Measurements from ENCODE around the gene PMM1. TPM values are rescaled to one million over a fixed set of nuclear protein-coding genes. Genes with fewer than 3 reads are reported as not detected.
A peak's percentile ranks its signal among the peaks of the same experiment; 100 is the strongest.
"Not testable (repeated sequence)": the region's sequence is repeated elsewhere in the genome, so short reads cannot be mapped to it uniquely, and the experiment has no call there.

Gene PMM1
- total RNA-seq, 1 donor from 2014 or later = 51.3 TPM

GRCh38 chr22:41598891-41599635, 9.4 kb upstream of the PMM1 start:
- H3K27ac Mint-ChIP-seq = no peak overlapping the region
- no peaks in the 10 kb centered on the region for H3K9me3 Mint-ChIP-seq (ENCODE audit: low read depth)

GRCh38 chr22:41598081-41598480, 8.4 kb upstream of the PMM1 start:
- no peaks in the 10 kb centered on the region for H3K9me3 Mint-ChIP-seq (ENCODE audit: low read depth)
- no peak overlapping the region for H3K4me3 Mint-ChIP-seq (ENCODE audit: low read depth)
- no peak for DNase-seq (ENCODE audit: low spot score, unreplicated experiment)
- no peak for TF ChIP-seq CTCF (IDR thresholded peaks at IDR 0.05; ENCODE audit: unreplicated experiment)
- H3K27ac Mint-ChIP-seq = peak overlapping the region; percentile 30
- H3K4me1 Mint-ChIP-seq (ENCODE audit: low read depth) = no peaks in the 10 kb centered on the region
- no peaks in the 10 kb centered on the region for H3K27me3 Mint-ChIP-seq
- peaks cover 5% of the 10 kb centered on the region for H3K36me3 Mint-ChIP-seq (ENCODE audit: insufficient read depth)

More at GRCh38 chr22:41598891-41599635, 9.4 kb upstream of the PMM1 start:
- Mint-ChIP-seq H3K4me3 (ENCODE audit: low read depth) (no peak overlapping the region), H3K4me1 (ENCODE audit: low read depth) (no peaks in the 10 kb centered on the region), H3K36me3 (ENCODE audit: insufficient read depth) (peaks cover 5% of the 10 kb centered on the region), H3K27me3 (no peaks in the 10 kb centered on the region)
- TF ChIP-seq CTCF (IDR thresholded peaks at IDR 0.05; ENCODE audit: unreplicated experiment) = no peak
- no peak for DNase-seq (ENCODE audit: low spot score, unreplicated experiment)

- DNase-seq (ENCODE audit: low spot score, unreplicated experiment) = no peak
- Mint-ChIP-seq H3K4me3 (ENCODE audit: low read depth) (no peak overlapping the region), H3K36me3 (ENCODE audit: insufficient read depth) (peaks cover 3% of the 10 kb centered on the region), H3K27ac (peak overlapping the region; percentile 30), H3K9me3 (ENCODE audit: low read depth) (no peaks in the 10 kb centered on the region), H3K4me1 (ENCODE audit: low read depth) (no peaks in the 10 kb centered on the region), H3K27me3 (no peaks in the 10 kb centered on the region)
- no peak for TF ChIP-seq CTCF (IDR thresholded peaks at IDR 0.05; ENCODE audit: unreplicated experiment)
These were observed 8.0 kb upstream of the PMM1 start for GRCh38 chr22:41597635-41597953.

GRCh38 chr22:41596776-41597634, 7.4 kb upstream of the PMM1 start:
- Mint-ChIP-seq H3K36me3 (ENCODE audit: insufficient read depth) (peaks cover under 1% of the 10 kb centered on the region), H3K27me3 (no peaks in the 10 kb centered on the region), H3K27ac (peak overlapping the region; percentile 67), H3K4me1 (ENCODE audit: low read depth) (no peaks in the 10 kb centered on the region), H3K9me3 (ENCODE audit: low read depth) (no peaks in the 10 kb centered on the region), H3K4me3 (ENCODE audit: low read depth) (no peak overlapping the region)
- DNase-seq (ENCODE audit: low spot score, unreplicated experiment) = peak; percentile 46
- TF ChIP-seq CTCF (IDR thresholded peaks at IDR 0.05; ENCODE audit: unreplicated experiment) = peak; percentile 73

GRCh38 chr22:41595703-41596102, 6.1 kb upstream of the PMM1 start:
- Mint-ChIP-seq H3K4me3 (ENCODE audit: low read depth) (no peak overlapping the region), H3K4me1 (ENCODE audit: low read depth) (no peaks in the 10 kb centered on the region), H3K36me3 (ENCODE audit: insufficient read depth) (peaks cover 2% of the 10 kb centered on the region), H3K27me3 (no peaks in the 10 kb centered on the region), H3K9me3 (ENCODE audit: low read depth) (no peaks in the 10 kb centered on the region), H3K27ac (no peak overlapping the region)
- no peak for DNase-seq (ENCODE audit: low spot score, unreplicated experiment)
- TF ChIP-seq CTCF (IDR thresholded peaks at IDR 0.05; ENCODE audit: unreplicated experiment) = no peak

- not testable (repeated sequence) for H3K27me3 Mint-ChIP-seq; H3K27ac Mint-ChIP-seq; H3K36me3 Mint-ChIP-seq (ENCODE audit: insufficient read depth); DNase-seq (ENCODE audit: low spot score, unreplicated experiment); H3K4me1 Mint-ChIP-seq (ENCODE audit: low read depth); H3K4me3 Mint-ChIP-seq (ENCODE audit: low read depth); H3K9me3 Mint-ChIP-seq (ENCODE audit: low read depth)
These were observed 3.8 kb upstream of the PMM1 start for GRCh38 chr22:41593336-41593960.
